22Rv1 (cell line): Measurements from ENCODE around the gene RNF213.

Experiments
- H3K27ac ChIP-seq: fragments of 450-650 bp; 2 replicates; pipeline ENCODE4 v1.5.1; 2017
- ZFX ChIP-seq: fragments of 450-650 bp; IDR thresholded peaks from 2 replicates; pipeline ENCODE4 v1.6.1; 2017; ENCODE audit warnings: antibody characterized with exemption, borderline replicate concordance
- TF ChIP-seq, protein P1 (sequence below): fragments of 450-650 bp; IDR thresholded peaks from 2 replicates; pipeline ENCODE4 v1.5.1; 2017; ENCODE audit warnings: mild to moderate bottlenecking

RNF213 gene

DNA sequence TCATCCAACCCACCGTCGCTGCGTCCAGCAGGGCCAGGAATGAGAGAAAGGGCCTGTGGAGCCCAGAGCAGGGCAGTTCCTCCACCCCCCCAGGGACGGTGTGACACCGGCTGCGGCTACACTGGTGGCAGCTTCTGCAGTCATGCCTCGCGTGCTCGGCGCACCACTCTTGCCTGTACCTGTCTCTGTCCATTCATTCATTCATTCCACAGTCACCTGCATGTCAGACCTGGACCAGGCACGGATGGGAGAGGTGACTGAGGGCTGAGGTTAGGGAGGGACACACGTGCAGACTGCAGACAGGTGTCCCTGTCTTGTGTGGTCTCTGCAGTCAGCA, 181.6 kb downstream of the RNF213 start:
- no peak overlapping the region for H3K27ac ChIP-seq
- TF ChIP-seq ZFX: no peak
- TF ChIP-seq, protein P1, sequence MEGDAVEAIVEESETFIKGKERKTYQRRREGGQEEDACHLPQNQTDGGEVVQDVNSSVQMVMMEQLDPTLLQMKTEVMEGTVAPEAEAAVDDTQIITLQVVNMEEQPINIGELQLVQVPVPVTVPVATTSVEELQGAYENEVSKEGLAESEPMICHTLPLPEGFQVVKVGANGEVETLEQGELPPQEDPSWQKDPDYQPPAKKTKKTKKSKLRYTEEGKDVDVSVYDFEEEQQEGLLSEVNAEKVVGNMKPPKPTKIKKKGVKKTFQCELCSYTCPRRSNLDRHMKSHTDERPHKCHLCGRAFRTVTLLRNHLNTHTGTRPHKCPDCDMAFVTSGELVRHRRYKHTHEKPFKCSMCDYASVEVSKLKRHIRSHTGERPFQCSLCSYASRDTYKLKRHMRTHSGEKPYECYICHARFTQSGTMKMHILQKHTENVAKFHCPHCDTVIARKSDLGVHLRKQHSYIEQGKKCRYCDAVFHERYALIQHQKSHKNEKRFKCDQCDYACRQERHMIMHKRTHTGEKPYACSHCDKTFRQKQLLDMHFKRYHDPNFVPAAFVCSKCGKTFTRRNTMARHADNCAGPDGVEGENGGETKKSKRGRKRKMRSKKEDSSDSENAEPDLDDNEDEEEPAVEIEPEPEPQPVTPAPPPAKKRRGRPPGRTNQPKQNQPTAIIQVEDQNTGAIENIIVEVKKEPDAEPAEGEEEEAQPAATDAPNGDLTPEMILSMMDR: no peak

DNA sequence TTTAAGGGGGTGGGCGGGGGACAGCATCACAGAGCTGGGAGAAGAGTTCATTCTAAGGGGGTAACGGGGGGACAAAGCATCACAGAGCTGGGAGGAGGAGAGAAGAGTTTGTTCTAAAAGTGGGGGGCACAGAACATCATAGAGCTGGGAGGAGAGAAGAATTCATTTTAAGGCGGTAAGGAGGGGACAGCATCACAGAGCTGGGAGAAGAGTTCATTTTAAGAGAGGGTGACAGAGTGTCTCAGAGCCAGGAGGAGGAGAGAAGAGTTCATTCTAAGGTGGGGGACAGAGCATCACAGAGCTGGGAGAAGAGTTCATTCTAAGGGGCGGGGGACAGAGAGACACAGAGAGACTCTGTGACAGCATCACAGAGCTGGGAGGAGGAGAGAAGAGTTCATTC, 182.1 kb downstream of the RNF213 start:
- TF ChIP-seq ZFX: no peak
- TF ChIP-seq, protein P1: no peak
- H3K27ac ChIP-seq: no peak overlapping the region

DNA sequence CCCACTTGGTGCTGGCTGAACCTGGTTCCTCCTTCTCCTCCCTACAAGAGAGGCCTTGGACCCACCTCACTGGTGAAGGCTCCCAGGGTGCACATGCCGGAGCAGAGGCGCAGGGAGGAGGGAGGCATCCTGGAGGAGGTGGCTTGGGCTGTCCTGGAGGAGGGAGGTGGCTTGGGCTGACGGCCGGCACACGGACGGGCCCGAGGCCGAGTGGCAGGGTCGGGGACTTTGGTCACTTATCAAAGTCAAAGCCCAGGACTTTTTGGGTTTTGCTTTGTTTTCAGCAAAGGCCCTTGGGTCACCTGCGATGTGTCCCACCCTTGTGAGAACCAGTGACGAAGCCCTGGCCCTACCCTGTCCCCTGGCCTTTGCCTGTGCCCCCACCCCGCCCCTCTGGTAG, 182.8 kb downstream of the RNF213 start:
- TF ChIP-seq, protein P1: no peak
- no peak for TF ChIP-seq ZFX
- no peak overlapping the region for H3K27ac ChIP-seq

DNA sequence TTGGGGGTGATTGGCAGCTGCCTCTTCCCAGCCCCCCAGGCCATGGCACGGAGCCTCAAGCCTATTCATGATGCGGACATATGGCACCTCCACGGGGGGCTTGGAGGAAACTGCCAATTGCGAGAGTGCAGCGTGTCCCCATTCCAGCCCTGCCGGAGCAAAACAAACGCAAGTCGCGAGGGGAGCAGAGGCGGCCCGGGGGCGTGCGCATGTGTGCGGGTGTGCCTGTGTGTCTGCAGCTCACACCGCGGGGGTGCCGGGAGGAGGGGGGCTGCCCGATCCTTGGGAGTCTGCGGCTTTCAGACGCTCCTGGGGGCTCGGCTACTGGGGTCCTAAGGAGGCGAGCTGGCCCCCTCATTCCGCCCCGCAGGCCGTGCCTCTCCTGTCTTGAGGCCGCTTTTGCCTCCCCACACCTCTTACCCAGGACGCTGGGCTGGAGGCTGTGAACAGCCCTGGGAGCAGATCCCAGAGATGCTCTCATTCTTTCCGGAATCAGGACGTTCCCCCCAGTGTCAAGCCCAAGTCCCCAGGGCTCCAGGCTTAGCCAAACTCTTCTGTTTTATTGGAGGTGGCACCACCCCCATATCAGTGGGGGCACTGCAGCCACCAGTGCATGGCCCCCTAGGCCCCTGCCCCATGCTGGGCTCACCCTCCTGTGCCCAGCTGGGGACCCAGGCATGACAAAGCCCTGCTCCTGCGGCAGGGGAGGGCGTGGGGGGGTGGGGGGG, 183.4 kb downstream of the RNF213 start:
- no peak for TF ChIP-seq ZFX
- TF ChIP-seq, protein P1: no peak
- H3K27ac ChIP-seq: no peak overlapping the region

DNA sequence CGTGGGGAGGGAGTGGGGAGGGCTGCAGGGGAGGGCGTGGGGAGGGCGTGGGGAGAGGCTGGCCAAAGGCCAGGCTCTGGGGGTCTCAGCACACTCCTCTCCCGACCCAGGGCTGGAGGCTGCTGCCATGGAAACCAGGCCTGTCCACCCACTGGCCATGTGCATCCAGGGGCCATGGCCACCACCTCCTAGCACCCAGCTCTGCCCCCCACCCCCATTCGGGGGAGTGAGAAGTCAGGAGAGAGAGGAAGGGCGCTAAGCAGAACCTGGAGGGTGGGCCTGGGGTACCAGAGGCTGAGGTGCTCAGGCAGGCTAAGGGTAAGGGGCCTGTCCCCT, 184.0 kb downstream of the RNF213 start:
- H3K27ac ChIP-seq: no peak overlapping the region
- TF ChIP-seq, protein P1: no peak
- TF ChIP-seq ZFX: no peak

DNA sequence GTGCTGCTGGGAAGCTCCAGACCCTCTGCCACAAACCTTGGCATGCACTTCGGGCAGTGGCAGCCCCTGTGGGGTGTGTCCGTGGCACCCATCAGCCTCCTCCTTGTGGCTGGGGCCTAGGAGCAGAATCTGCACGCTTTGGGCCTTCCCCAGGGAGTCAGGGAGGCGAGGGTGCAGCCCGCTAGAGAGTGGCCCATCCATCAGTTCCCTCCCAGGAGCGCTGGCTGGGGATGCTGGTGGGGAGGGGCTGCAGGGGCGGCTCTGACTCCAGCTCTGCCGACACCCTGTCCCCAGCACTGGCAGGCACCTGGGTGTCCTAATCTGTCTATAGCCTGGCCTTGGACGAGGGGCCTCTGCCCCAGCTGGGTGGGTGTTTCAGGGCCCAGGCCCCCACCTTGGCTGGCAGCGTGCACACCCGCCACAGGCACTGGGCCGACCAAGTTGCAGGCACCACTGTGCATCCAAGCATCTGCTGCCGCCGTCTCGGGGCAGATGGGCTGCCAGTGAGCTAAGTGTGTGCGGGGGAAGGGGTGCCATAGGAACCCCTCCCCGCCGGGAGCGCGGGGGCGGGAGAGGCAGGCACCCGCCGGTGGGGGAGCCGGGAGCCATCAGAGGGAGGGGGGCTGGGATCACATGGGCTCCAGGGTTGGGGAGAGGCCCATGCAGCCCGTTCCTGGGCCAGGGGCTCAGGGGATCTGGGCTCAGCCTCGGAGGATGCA, 184.5 kb downstream of the RNF213 start:
- no peak for TF ChIP-seq ZFX
- TF ChIP-seq, protein P1: no peak
- H3K27ac ChIP-seq: no peak overlapping the region

DNA sequence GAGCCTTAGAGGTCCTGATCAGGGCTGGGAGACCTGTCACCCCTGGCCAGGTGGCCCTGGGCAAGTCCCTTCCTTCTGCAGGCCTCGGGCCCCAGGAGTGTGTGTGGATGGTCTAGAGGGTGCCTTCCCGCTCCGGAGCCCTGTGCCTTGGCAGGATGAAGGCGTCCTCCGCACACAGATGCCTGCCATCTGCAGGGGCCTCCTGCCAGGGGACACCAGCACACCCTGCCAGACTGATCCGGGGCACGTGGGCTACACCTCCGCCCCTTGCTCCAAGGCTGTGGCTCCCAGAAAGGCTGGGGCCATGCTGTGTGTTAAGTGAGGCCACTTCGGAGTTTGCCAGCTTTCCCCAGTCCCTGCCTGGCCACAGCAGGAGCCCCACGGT, 185.1 kb downstream of the RNF213 start:
- H3K27ac ChIP-seq: no peak overlapping the region

More for the DNA sequence above, 185.1 kb downstream of the RNF213 start:
- TF ChIP-seq, protein P1: no peak
- TF ChIP-seq ZFX: no peak
